ENCODE results near the gene SYNRG.
"Not testable (repeated sequence)": the region's sequence is repeated elsewhere in the genome, so short reads cannot be mapped to it uniquely, and the experiment has no call there.

Gene SYNRG

GRCh38 chr17:37545486-37545885 is 63.7 kb downstream of the SYNRG start:
- no peak for DNase-seq (ENCODE audit: low read depth in 2 of 2, low spot score in 1 of 2)

GRCh38 chr17:37543637-37544052 is 65.6 kb downstream of the SYNRG start:
- DNase-seq (ENCODE audit: low read depth in 2 of 2, low spot score in 1 of 2), result no peak

- DNase-seq (ENCODE audit: low read depth in 2 of 2, low spot score in 1 of 2), result no peak
Measured at GRCh38 chr17:37541880-37542660, 67.1 kb downstream of the SYNRG start.

- DNase-seq (ENCODE audit: low read depth in 2 of 2, low spot score in 1 of 2), result no peak
Measured at GRCh38 chr17:37538981-37539659, 70.1 kb downstream of the SYNRG start.

GRCh38 chr17:37535906-37536305 is 73.3 kb downstream of the SYNRG start:
- no peak for DNase-seq (ENCODE audit: low read depth in 2 of 2, low spot score in 1 of 2)

GRCh38 chr17:37532756-37533155 is 76.5 kb downstream of the SYNRG start:
- no peak for DNase-seq (ENCODE audit: low read depth in 2 of 2, low spot score in 1 of 2)

- no peak for DNase-seq (ENCODE audit: low read depth in 2 of 2, low spot score in 1 of 2)
Measured at GRCh38 chr17:37530420-37530819, 78.8 kb downstream of the SYNRG start.

- DNase-seq (ENCODE audit: low read depth in 2 of 2, low spot score in 1 of 2), result no peak
Measured at GRCh38 chr17:37527249-37527851, 81.9 kb downstream of the SYNRG start.

GRCh38 chr17:37523715-37524219 is 85.5 kb downstream of the SYNRG start:
- no peak for DNase-seq (ENCODE audit: low read depth in 2 of 2, low spot score in 1 of 2)

GRCh38 chr17:37521821-37522220 is 87.4 kb downstream of the SYNRG start:
- no peak for DNase-seq (ENCODE audit: low read depth in 2 of 2, low spot score in 1 of 2)

- DNase-seq (ENCODE audit: low read depth in 2 of 2, low spot score in 1 of 2), result no peak
Measured at GRCh38 chr17:37520174-37520573, 89.0 kb downstream of the SYNRG start.

GRCh38 chr17:37519251-37519985 is 89.8 kb downstream of the SYNRG start:
- DNase-seq (ENCODE audit: low read depth in 2 of 2, low spot score in 1 of 2), result no peak

- no peak for DNase-seq (ENCODE audit: low read depth in 2 of 2, low spot score in 1 of 2)
Measured at GRCh38 chr17:37518826-37519225, 90.4 kb downstream of the SYNRG start.

GRCh38 chr17:37517881-37518280 is 91.3 kb downstream of the SYNRG start:
- DNase-seq (ENCODE audit: low read depth in 2 of 2, low spot score in 1 of 2), result no peak

- no peak for DNase-seq (ENCODE audit: low read depth in 2 of 2, low spot score in 1 of 2)
Measured at GRCh38 chr17:37516127-37516571, 93.1 kb downstream of the SYNRG start.

- no peak for DNase-seq (ENCODE audit: low read depth in 2 of 2, low spot score in 1 of 2)
Measured at GRCh38 chr17:37513711-37514110, 95.5 kb downstream of the SYNRG start.

- no peak for DNase-seq (ENCODE audit: low read depth in 2 of 2, low spot score in 1 of 2)
Measured at GRCh38 chr17:37512442-37513068, 96.7 kb downstream of the SYNRG start.

- DNase-seq (ENCODE audit: low read depth in 2 of 2, low spot score in 1 of 2), result not testable (repeated sequence)
Measured at GRCh38 chr17:37511642-37512041, 97.6 kb downstream of the SYNRG start.

GRCh38 chr17:37510056-37510455 is 99.2 kb downstream of the SYNRG start:
- DNase-seq (ENCODE audit: low read depth in 2 of 2, low spot score in 1 of 2), result no peak

GRCh38 chr17:37507111-37507510 is 102.1 kb downstream of the SYNRG start:
- no peak for DNase-seq (ENCODE audit: low read depth in 2 of 2, low spot score in 1 of 2)

GRCh38 chr17:37506678-37507077 is 102.5 kb downstream of the SYNRG start:
- no peak for DNase-seq (ENCODE audit: low read depth in 2 of 2, low spot score in 1 of 2)
